GM23338 (cell line): Measurements from ENCODE around the gene RAD23B. TPM values are rescaled to one million over a fixed set of nuclear protein-coding genes. Genes with fewer than 3 reads are reported as not detected.

Experiments used
- ATAC-seq: fragments of 200-7000 bp; cut with Tn5 transposase; 3 replicates; pipeline ENCODE4 v1.9.1; 2020
- DNase-seq: peaks from one replicate; pipeline ENCODE4 v3.0.0-alpha.2; 2015; ENCODE audit warnings: low spot score
- H2AFZ ChIP-seq: fragments of 200-600 bp; sonication (generic); 2 replicates; pipeline ENCODE4 v1.8.0; 2016; ENCODE audit warnings: antibody characterized with exemption, mild to moderate bottlenecking, moderate library complexity
- H3F3A ChIP-seq: fragments of 200-600 bp; sonication (generic); replicated peaks from 2 replicates; pipeline ENCODE4 v1.8.0; 2017; ENCODE audit warnings: antibody characterized with exemption, mixed run types, low read depth
- H3K27ac ChIP-seq: fragments of 200-600 bp; sonication (generic); 2 replicates; pipeline ENCODE4 v1.6.1; 2016; ENCODE audit warnings: low read depth
- H3K27me3 ChIP-seq: fragments of 200-600 bp; sonication (generic); 2 replicates; pipeline ENCODE4 v1.8.0; 2016; ENCODE audit warnings: mild to moderate bottlenecking, mixed run types, moderate library complexity; ENCODE audit not compliant: insufficient read depth
- H3K36me3 ChIP-seq: fragments of 200-600 bp; sonication (generic); 2 replicates; pipeline ENCODE4 v1.8.0; 2016; ENCODE audit warnings: mild to moderate bottlenecking; ENCODE audit not compliant: insufficient read depth
- H3K4me1 ChIP-seq: fragments of 200-600 bp; sonication (generic); 2 replicates; pipeline ENCODE4 v1.8.0; 2016; ENCODE audit warnings: mild to moderate bottlenecking, moderate library complexity; ENCODE audit not compliant: insufficient read depth
- H3K4me2 ChIP-seq: fragments of 200-600 bp; sonication (generic); 2 replicates; pipeline ENCODE4 v1.7.1; 2017; ENCODE audit warnings: mixed run types
- H3K4me3 ChIP-seq: fragments of 200-600 bp; sonication (generic); 2 replicates; pipeline ENCODE4 v1.6.1; 2016; ENCODE audit warnings: mixed run types
- H3K79me2 ChIP-seq: fragments of 200-600 bp; sonication (generic); replicated peaks from 2 replicates; pipeline ENCODE4 v1.8.0; 2017; ENCODE audit warnings: mild to moderate bottlenecking; ENCODE audit not compliant: insufficient read depth
- H3K9me2 ChIP-seq: fragments of 200-600 bp; sonication (generic); 2 replicates; pipeline ENCODE4 v1.8.0; 2017; ENCODE audit not compliant: insufficient read depth
- H4K20me1 ChIP-seq: fragments of 200-600 bp; sonication (generic); replicated peaks from 2 replicates; pipeline ENCODE4 v1.8.0; 2017; ENCODE audit warnings: mild to moderate bottlenecking; ENCODE audit not compliant: insufficient read depth
- H3K27ac Mint-ChIP-seq: 2 replicates; pipeline ENCODE4 v1.8.0; 2020; ENCODE audit warnings: inconsistent platforms, mild to moderate bottlenecking, moderate library complexity, mixed read lengths
- H3K27me3 Mint-ChIP-seq: 3 replicates; pipeline ENCODE4 v1.8.0; 2022; ENCODE audit warnings: low read depth, mild to moderate bottlenecking, moderate library complexity, mixed read lengths, inconsistent platforms; ENCODE audit not compliant: insufficient read depth, poor library complexity
- H3K36me3 Mint-ChIP-seq: 3 replicates; pipeline ENCODE4 v1.8.0; 2021; ENCODE audit warnings: low read depth, mild to moderate bottlenecking, inconsistent platforms, moderate library complexity, mixed read lengths
- H3K4me1 Mint-ChIP-seq: 3 replicates; pipeline ENCODE4 v1.8.0; 2020; ENCODE audit warnings: mild to moderate bottlenecking, inconsistent platforms, mixed read lengths
- H3K4me3 Mint-ChIP-seq: 3 replicates; pipeline ENCODE4 v1.8.0; 2021; ENCODE audit warnings: moderate library complexity, mild to moderate bottlenecking, inconsistent platforms, mixed read lengths
- H3K9me3 Mint-ChIP-seq: 3 replicates; pipeline ENCODE4 v1.8.0; 2020; ENCODE audit warnings: moderate library complexity, mild to moderate bottlenecking, inconsistent platforms, mixed read lengths
- CREB1 ChIP-seq: fragments of 250-450 bp; sonication (Bioruptor Pico); IDR thresholded peaks from 2 replicates; pipeline ENCODE4 v1.5.0; 2020; ENCODE audit warnings: low read depth, mild to moderate bottlenecking, moderate library complexity
- ETS1 ChIP-seq: IDR thresholded peaks from 2 replicates; pipeline ENCODE4 v1.6.1; 2016; ENCODE audit warnings: antibody characterized with exemption
- EZH2 ChIP-seq: fragments of 200-600 bp; sonication (generic); IDR thresholded peaks from one replicate; pipeline ENCODE4 v1.8.0; 2017; ENCODE audit warnings: antibody characterized with exemption, mild to moderate bottlenecking, low read depth; ENCODE audit not compliant: unreplicated experiment
- EZH2phosphoT487 ChIP-seq: fragments of 200-600 bp; sonication (generic); IDR thresholded peaks from one replicate; pipeline ENCODE4 v1.8.1; 2018; ENCODE audit warnings: antibody characterized with exemption; ENCODE audit not compliant: unreplicated experiment
- JUNB ChIP-seq: IDR thresholded peaks from one replicate; pipeline ENCODE4 v1.6.1; 2016; ENCODE audit warnings: antibody characterized with exemption; ENCODE audit not compliant: unreplicated experiment
- POLR2AphosphoS5 ChIP-seq: IDR thresholded peaks from 2 replicates; pipeline ENCODE4 v1.6.1; 2016; ENCODE audit warnings: antibody characterized with exemption, low read depth
- ZNF114 ChIP-seq: fragments of 250-450 bp; sonication (Bioruptor Pico); IDR thresholded peaks from 2 replicates; pipeline ENCODE4 v1.5.0; 2020; ENCODE audit warnings: mild to moderate bottlenecking, moderate library complexity
- ZNF331 ChIP-seq: fragments of 250-450 bp; sonication (Bioruptor Pico); IDR thresholded peaks from 2 replicates; pipeline ENCODE4 v1.5.0; 2020; ENCODE audit warnings: low read depth, mild to moderate bottlenecking, moderate library complexity
- polyA plus RNA-seq: library from polyadenylated mRNA; unstranded; fragments of >200 nt; fragmentation: Nextera tagmentation; extraction: Ambion mirVana; gene quantifications from 2 replicates; pipeline ENCODE4 v1.2.1, GENCODE V29; 2016
- total RNA-seq: library from RNA; depleted of rRNA; stranded (reverse); fragments of >200 nt; shearing (Covaris generic); gene quantifications from 2 replicates; pipeline ENCODE4 v1.2.3, GENCODE V29; 2014
- TF ChIP-seq, protein P1 (sequence below): IDR thresholded peaks from one replicate; pipeline ENCODE4 v1.6.1; 2018; ENCODE audit warnings: antibody characterized with exemption; ENCODE audit not compliant: unreplicated experiment
- TF ChIP-seq, protein P2 (sequence below), 2 experiments: fragments of 200-600 bp in 1 of 2; sonication (generic) in 1 of 2; conservative IDR thresholded peaks; 2 replicates each; pipeline versions ENCODE4 v1.5.1 to v1.6.1; 2016 to 2017; ENCODE audit warnings: antibody characterized with exemption in 2 of 2, low read depth in 2 of 2, mild to moderate bottlenecking in 2 of 2, moderate library complexity in 1 of 2

Gene RAD23B
- total and polyA plus RNA-seq, 2 experiments from 2014 or later, result 31.1 to 137 TPM

DNA sequence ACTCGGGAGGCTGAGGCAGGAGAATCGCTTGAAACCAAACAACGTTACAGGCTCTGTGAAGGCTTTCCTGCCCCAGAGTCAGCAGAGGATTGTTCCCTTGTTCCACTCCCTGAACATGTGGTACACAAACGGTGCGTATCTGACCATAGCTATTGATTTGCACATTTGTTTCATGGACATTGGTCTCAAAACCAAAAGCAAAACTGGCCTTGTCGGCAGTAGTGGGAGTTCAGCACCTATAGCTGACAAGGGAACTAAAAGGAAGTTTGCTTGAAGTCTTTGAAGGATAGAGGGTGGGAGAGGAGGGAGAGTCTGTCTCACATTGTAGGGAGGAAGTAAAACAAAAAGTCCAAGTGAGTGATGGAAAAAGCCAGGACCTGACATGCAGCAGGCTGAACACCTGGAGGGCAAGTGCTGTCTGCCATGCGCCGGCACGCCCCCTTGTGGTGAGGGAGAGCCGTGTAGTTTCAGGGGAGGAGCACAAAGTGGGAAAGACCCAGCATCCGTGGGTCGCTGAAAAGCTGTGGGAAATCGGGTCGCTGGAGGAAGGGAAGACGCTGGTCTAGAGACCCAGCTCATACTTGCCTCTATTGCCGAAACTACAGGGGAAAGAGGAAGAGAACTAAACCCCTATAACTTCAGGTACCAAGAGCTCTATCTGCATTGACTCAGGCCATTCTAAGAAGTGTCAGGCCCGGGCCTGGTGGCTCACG is 58.0 kb downstream of the RAD23B start:
- no peak overlapping the region for H3K4me3 Mint-ChIP-seq
- Histone ChIP-seq H2AFZ (no peak overlapping the region), H4K20me1 (no peaks in the 10 kb centered on the region), H3K4me1 (no peaks in the 10 kb centered on the region; the same call in 1 of the 2 replicates), H3K4me3 (no peak overlapping the region), H3K27ac (peak overlapping the region; percentile 69), H3K36me3 (no peaks in the 10 kb centered on the region), H3F3A (0 out of 2 replicates have a peak, but pooled peaks cover 4% of the 10 kb centered on the region), H3K9me2 (no peaks in the 10 kb centered on the region), H3K27me3 (no peaks in the 10 kb centered on the region), H3K79me2 (no peaks in the 10 kb centered on the region), H3K4me2 (no peak overlapping the region)
- TF ChIP-seq ZNF331 (CRISPR knock-in tag) (no peak), EZH2 (no peak)
- TF ChIP-seq, protein P1, sequence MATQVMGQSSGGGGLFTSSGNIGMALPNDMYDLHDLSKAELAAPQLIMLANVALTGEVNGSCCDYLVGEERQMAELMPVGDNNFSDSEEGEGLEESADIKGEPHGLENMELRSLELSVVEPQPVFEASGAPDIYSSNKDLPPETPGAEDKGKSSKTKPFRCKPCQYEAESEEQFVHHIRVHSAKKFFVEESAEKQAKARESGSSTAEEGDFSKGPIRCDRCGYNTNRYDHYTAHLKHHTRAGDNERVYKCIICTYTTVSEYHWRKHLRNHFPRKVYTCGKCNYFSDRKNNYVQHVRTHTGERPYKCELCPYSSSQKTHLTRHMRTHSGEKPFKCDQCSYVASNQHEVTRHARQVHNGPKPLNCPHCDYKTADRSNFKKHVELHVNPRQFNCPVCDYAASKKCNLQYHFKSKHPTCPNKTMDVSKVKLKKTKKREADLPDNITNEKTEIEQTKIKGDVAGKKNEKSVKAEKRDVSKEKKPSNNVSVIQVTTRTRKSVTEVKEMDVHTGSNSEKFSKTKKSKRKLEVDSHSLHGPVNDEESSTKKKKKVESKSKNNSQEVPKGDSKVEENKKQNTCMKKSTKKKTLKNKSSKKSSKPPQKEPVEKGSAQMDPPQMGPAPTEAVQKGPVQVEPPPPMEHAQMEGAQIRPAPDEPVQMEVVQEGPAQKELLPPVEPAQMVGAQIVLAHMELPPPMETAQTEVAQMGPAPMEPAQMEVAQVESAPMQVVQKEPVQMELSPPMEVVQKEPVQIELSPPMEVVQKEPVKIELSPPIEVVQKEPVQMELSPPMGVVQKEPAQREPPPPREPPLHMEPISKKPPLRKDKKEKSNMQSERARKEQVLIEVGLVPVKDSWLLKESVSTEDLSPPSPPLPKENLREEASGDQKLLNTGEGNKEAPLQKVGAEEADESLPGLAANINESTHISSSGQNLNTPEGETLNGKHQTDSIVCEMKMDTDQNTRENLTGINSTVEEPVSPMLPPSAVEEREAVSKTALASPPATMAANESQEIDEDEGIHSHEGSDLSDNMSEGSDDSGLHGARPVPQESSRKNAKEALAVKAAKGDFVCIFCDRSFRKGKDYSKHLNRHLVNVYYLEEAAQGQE, result no peak
- TF ChIP-seq, protein P2, sequence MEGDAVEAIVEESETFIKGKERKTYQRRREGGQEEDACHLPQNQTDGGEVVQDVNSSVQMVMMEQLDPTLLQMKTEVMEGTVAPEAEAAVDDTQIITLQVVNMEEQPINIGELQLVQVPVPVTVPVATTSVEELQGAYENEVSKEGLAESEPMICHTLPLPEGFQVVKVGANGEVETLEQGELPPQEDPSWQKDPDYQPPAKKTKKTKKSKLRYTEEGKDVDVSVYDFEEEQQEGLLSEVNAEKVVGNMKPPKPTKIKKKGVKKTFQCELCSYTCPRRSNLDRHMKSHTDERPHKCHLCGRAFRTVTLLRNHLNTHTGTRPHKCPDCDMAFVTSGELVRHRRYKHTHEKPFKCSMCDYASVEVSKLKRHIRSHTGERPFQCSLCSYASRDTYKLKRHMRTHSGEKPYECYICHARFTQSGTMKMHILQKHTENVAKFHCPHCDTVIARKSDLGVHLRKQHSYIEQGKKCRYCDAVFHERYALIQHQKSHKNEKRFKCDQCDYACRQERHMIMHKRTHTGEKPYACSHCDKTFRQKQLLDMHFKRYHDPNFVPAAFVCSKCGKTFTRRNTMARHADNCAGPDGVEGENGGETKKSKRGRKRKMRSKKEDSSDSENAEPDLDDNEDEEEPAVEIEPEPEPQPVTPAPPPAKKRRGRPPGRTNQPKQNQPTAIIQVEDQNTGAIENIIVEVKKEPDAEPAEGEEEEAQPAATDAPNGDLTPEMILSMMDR (conservative IDR thresholded peaks at IDR 0.05; ENCODE audit: low read depth in 2 of 2), result peak; percentile 88 to 99
- H3K4me1 Mint-ChIP-seq, result peaks cover 14% of the 10 kb centered on the region
- peaks cover 10% of the 10 kb centered on the region for H3K36me3 Mint-ChIP-seq
- H3K9me3 Mint-ChIP-seq, result no peaks in the 10 kb centered on the region; the same call in 2 of the 3 replicates
- H3K27me3 Mint-ChIP-seq, result peaks cover 15% of the 10 kb centered on the region
- no peak overlapping the region for H3K27ac Mint-ChIP-seq
- peak; percentile 81 for ATAC-seq
- DNase-seq, result peak; percentile 91

GRCh38 chr9:107342476-107343161 is 59.5 kb downstream of the RAD23B start:
- H2AFZ ChIP-seq, result no peak overlapping the region
- H3K36me3 ChIP-seq, result no peaks in the 10 kb centered on the region
- no peak for DNase-seq
- no peaks in the 10 kb centered on the region for H3K79me2 ChIP-seq
- Mint-ChIP-seq H3K27me3 (peaks cover 12% of the 10 kb centered on the region), H3K4me3 (no peak overlapping the region), H3K27ac (no peak overlapping the region), H3K9me3 (no peaks in the 10 kb centered on the region), H3K4me1 (peaks cover 12% of the 10 kb centered on the region; the same call in 2 of the 3 replicates), H3K36me3 (peaks cover 10% of the 10 kb centered on the region)
- no peak overlapping the region for H3K4me2 ChIP-seq
- ATAC-seq, result no peak
- no peak overlapping the region for H3K27ac ChIP-seq
- no peaks in the 10 kb centered on the region; the same call in 1 of the 2 replicates for H3K4me1 ChIP-seq
- no peaks in the 10 kb centered on the region for H3K27me3 ChIP-seq
- 0 out of 2 replicates have a peak, but pooled peaks cover 4% of the 10 kb centered on the region for H3F3A ChIP-seq
- no peak overlapping the region for H3K4me3 ChIP-seq
- no peaks in the 10 kb centered on the region for H3K9me2 ChIP-seq
- H4K20me1 ChIP-seq, result no peaks in the 10 kb centered on the region
- TF ChIP-seq, protein P1, result no peak
- TF ChIP-seq ZNF331 (CRISPR knock-in tag) (no peak), EZH2phosphoT487 (no peak), EZH2 (no peak), JUNB (no peak), POLR2AphosphoS5 (no peak), ETS1 (no peak), CREB1 (CRISPR knock-in tag) (no peak), ZNF114 (CRISPR knock-in tag) (no peak)
